SHP77 treated with DMSO at 0.1 percent for 48 hours (cell line): Measurements from ENCODE around the gene DPF3.

Experiments
- DNase-seq: peaks from one replicate; lab custom pipeline; 2025; lab: John Stamatoyannopoulos, UW

Gene DPF3

GRCh38 chr14:72600551-72601330, 293.2 kb downstream of the DPF3 start:
- no peak for DNase-seq

- DNase-seq, result no peak
These were observed 294.1 kb downstream of the DPF3 start for GRCh38 chr14:72599579-72600470.

GRCh38 chr14:72598306-72598705, 295.6 kb downstream of the DPF3 start:
- DNase-seq, result no peak

GRCh38 chr14:72597252-72598233, 296.4 kb downstream of the DPF3 start:
- no peak for DNase-seq

- no peak for DNase-seq
These were observed 298.6 kb downstream of the DPF3 start for GRCh38 chr14:72595152-72595862.

GRCh38 chr14:72594099-72594901, 299.6 kb downstream of the DPF3 start:
- DNase-seq, result no peak

GRCh38 chr14:72591391-72591790, 302.5 kb downstream of the DPF3 start:
- no peak for DNase-seq

- no peak for DNase-seq
These were observed 303.3 kb downstream of the DPF3 start for GRCh38 chr14:72590577-72590976.

- no peak for DNase-seq
These were observed 304.2 kb downstream of the DPF3 start for GRCh38 chr14:72589652-72590051.

- no peak for DNase-seq
These were observed 305.4 kb downstream of the DPF3 start for GRCh38 chr14:72588521-72588920.

- no peak for DNase-seq
These were observed 310.3 kb downstream of the DPF3 start for GRCh38 chr14:72583316-72584272.

- DNase-seq, result no peak
These were observed 311.3 kb downstream of the DPF3 start for GRCh38 chr14:72582582-72582981.

- no peak for DNase-seq
These were observed 315.4 kb downstream of the DPF3 start for GRCh38 chr14:72578514-72578913.

- no peak for DNase-seq
These were observed 316.4 kb downstream of the DPF3 start for GRCh38 chr14:72577521-72577920.

- no peak for DNase-seq
These were observed 317.6 kb downstream of the DPF3 start for GRCh38 chr14:72576258-72576657.

GRCh38 chr14:72574715-72575114, 319.2 kb downstream of the DPF3 start:
- DNase-seq, result no peak

GRCh38 chr14:72573725-72574417, 320.0 kb downstream of the DPF3 start:
- no peak for DNase-seq
